ENCODE data around the gene FOXA3.
"Not testable (repeated sequence)": the region's sequence is repeated elsewhere in the genome, so short reads cannot be mapped to it uniquely, and the experiment has no call there.

The FOXA3 gene

DNA sequence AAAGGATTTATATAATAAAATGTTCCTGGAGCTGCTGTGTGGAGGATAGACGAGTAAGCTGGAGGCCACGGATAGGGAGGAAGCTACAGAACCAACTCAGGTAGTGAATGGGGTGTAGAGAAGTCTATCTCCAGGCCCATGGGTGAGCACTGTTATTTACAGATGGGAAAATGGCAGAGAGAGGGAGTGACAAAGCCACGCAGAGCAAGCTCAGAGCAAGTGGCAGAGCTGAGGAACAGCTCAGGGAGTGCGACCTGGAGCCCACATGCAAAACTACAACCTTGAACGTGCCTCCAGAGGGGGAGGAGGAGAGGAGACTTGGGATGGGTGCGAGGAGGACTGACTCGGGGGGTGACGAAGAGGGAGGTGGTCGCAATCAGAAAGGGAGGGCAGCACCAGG, 35.6 kb upstream of the FOXA3 start:
- no peak for DNase-seq (ENCODE audit: low read depth)

DNA sequence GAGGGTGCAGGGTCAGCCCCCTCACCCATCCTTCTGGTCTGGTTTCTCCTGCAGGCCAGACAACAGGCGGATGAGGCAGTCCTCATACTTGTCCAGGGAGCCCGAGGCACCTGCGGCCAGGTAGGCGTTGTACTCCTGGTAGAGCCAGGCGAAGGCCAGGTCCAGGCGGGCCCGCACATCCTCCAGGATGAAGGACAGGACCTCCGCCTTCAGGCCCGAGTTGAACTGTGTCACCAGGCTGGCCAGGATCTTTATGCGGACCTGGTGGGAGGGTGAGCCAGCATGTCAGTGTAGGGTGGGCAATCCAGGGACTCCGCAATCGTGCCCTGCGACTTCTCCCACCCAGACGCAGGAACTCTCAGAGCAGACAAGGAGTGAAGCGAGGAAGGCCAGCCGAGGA, 35.2 kb upstream of the FOXA3 start:
- DNase-seq (ENCODE audit: low read depth) = no peak

DNA sequence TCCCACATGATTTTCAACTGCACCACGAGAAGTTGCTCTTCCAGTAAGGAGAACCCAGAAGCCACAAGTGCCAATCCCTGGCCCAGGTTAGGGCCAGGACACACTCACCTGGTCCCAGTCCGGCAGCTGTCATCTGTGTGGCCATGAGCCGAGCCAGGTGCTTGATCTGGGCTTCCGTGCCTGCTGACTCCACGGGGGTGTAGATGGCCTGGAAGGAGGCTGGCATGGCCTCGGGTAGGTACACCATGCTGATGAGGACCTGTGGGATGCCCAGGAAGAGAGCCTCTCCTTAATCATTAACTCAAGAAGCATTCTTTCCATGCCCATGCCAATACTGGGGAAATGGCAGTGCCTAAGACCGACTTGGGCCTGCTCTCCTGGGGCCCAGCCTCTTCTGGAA, 29.2 kb upstream of the FOXA3 start:
- no peak for DNase-seq (ENCODE audit: low read depth)

DNA sequence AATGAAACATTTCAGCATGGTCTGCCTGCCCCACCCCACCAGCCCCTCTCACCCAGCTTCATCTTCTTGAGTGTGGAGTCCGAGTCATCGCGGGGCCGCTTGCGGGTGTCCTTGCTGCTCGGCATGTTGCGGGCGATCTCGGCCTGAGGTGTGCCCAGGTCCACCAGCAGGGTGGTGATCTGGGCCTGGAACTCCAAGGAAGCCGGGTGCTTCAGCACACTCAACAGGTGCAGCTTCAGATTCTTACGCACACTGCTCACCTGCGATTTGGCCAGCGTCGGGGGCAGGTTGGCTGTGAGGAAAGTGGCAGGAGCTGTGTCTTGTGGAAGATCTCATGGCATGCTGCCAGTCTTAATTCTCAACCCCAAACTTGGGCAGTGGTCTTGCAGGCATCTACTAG, 21.9 kb upstream of the FOXA3 start:
- no peak for DNase-seq (ENCODE audit: low read depth)

DNA sequence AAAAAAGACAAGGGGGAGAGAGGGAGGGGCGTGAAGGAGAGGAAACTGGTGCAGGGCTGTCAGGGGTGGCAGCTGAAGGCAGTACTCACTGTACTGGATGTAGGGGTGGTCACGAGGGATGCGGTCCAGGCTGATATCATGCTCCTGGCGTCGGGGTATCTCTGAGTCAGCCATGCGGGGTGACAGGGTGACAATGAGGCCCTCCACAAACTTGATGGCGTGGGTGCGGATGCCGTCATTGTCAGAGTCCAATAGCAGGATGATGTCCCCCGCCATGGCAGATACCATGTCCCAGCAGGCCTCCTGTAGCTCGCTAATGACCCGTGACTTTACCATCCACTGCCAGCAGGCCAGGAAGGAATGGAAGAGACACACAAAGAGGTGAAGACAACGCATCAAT, 16.5 kb upstream of the FOXA3 start:
- no peak for DNase-seq (ENCODE audit: low read depth)

DNA sequence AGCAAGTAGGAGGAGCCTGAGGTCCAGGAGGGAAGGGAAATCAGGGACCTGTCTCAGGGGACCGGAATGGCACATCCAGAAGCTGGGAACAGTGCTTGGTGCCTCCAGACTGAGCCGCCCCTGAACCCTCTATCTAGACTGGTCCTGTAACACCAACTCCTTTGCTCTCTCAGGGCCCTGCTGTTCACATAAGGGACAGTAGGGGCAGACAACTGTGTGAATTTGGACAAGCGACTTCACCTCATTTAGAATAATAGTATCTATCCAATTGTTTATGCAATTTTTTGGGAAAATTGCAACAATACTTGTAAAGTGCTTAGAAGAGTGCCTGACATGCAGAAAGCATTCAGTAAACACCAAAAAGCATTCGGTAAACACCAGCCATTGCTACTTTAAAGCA, 15.2 kb upstream of the FOXA3 start:
- DNase-seq (ENCODE audit: low read depth) = no peak

DNA sequence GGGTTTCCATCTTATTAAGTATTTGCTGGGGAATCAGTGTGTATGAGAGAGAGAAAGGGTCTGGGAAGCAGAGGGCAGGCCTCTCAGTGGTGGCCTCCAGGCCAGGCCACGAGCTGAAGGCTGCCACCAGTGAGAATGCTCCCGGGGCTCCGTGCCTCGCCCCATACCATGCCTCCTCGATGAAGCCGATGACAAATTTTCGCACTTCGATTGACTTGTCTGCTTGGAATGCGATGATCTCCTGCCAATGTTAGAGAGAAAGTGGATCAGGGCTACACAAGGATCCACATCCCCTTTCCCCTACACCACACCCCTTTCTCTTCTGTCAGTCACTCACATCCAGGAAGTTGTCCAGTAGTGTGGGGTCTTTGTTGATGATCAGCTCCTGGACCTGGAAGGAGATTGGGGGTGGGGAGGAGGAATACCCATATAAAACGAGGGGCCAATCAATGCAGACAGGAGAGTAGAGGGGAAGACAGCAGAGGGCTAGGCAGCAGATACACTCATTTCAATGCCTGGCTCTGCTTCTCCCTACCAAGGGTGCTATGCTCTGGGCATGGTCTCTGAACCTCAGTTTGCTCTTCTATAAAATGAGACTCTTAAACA, 11.9 kb upstream of the FOXA3 start:
- DNase-seq (ENCODE audit: low read depth) = no peak

DNA sequence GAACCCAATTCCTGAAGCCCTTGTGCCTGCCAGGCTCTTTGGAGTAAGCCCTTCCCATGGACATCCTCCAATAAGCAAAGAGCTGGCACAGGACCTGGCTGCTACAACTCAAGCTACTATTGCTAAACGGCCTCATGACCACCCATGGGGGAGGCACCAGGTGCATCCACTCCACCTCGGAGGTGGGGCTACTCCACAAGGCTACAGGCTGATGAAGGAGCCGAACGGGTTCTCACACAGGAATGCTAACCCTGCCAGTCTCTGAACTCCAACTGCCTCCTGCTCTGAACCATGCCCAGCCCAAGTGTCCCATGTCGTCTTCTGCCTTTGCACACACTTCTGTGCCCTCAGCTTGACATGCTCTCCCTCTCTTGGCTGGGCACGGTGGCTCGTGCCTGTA, 11.1 kb upstream of the FOXA3 start:
- DNase-seq (ENCODE audit: low read depth) = no peak

DNA sequence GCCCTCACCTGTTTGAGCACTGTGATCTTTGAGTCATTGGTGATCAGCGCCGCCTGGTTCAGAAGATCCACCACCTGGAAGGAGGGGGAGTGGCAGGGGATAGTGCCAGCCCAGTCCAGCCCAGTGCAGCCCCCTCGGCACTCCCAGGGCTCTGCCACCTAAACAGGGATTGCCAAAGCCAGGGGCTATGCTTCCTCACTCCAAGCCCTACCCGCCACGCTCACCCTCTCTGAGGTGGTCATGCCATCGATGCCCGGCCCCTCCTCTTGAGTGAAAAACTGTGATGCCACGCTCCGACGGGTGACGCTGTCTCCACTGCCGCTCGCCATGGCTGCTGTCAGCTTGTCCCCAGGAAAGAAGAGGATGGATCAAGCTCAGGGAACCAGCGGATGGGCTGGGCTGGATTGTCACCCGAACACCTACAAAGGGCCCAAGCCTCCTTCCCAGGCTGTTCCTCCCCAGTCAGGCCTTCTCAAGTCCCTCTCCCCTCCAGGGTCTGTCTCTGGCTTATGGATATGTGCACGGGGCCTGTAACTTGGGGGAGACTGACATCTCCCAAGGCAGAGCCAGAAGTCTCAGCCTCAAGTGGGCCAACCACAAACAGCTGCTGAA, 9.9 kb upstream of the FOXA3 start:
- DNase-seq (ENCODE audit: low read depth) = no peak

DNA sequence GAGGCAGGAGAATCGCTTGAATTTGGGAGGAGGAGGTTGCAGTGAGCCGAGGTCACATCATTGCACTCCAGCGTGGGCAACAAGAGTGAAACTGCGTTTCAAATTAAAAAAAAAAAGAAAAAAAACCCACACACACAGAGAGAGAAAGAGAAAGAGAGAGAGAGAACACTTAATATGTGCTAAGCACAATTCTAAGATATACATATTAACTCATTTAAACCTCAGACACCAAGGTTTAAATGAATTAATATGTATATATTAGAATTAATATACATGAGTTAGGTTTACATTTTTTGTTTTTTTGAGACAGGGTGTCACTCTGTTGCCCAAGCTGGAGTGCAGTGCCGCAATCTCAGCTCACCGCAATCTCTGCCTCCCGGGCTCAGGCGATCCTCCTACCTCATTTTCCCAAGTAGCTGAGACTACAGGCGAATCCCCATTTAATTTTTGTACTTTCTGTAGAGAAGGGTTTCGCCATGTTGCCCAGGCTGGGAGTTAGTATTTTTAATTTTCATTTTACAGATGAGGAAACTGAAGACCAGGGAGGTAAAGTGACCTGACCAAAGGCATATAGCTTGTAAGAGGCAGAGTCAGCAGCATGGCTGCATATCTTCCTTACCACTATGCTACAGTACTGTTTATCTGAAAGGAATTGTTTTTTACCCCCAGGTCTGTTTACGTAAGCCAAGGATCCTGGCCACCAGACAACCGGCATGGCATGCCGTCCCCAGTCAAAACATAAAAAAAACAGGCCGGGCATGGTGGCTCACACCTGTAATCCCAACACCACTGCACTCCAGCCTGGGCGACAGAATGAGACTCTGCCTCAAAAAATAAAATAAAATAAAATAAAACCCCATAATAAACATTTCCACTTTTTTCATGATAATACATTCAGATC, 3.5 kb upstream of the FOXA3 start:
- no peak for DNase-seq (ENCODE audit: low read depth)

DNA sequence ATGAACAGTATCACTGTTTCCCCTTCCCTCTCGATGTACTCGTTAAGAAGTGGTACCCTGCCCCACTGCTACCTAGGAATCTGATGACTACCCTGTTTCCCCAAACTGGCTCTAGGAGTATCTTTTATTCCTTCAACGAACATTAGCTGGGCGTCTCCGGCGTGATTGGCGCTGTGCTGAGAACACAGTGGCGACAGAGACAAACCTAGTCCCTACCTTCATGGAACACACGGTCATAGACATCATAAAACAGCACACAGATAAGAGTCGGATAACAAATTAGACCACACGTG, 1.9 kb upstream of the FOXA3 start:
- DNase-seq (ENCODE audit: low read depth) = no peak

DNA sequence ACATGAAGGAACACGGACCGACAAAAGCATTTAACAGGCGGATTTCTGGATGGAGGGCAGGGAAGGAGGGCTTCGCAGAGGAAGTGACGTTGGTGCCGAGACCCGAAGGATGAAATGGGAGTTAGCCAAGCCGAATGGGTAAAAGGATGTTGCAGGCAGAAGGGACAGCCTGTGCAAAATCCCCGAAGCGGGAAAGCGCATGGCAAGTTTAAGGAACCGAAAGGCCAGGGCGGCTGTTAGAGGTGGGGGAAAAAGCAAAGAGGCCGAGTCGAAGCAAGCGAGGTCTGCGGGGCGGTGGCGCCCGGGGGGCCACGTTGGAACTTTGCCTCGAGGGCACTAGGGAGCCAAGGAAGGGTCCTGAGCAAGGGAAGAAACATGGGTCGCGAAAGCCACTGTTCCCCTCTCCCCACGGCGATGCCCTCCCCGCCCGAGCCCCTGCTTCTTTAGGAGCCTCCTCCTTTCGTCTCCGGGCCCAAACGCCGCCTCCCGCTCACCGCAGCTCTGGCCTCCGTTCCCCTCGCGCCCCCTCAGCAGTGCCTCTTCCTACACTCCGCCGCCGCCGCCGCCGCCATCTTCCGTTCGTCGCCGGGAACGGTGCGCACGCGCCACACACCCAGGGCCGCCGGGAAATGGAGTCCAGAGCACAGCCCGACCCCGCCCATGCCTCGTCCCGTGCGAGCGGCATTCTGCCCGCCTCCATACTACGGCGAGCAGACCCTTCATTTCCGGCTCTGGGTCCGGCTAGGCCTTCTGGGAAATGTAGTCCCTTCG, 1.4 kb upstream of the FOXA3 start, which contains the start of gene SYMPK:
Gene SYMPK (minus strand): TSS at position 584 of the 771 bp plus-strand sequence. CDS start 8,652 bp downstream, outside the sequence.
- peak; percentile 98 for DNase-seq (ENCODE audit: low read depth)

DNA sequence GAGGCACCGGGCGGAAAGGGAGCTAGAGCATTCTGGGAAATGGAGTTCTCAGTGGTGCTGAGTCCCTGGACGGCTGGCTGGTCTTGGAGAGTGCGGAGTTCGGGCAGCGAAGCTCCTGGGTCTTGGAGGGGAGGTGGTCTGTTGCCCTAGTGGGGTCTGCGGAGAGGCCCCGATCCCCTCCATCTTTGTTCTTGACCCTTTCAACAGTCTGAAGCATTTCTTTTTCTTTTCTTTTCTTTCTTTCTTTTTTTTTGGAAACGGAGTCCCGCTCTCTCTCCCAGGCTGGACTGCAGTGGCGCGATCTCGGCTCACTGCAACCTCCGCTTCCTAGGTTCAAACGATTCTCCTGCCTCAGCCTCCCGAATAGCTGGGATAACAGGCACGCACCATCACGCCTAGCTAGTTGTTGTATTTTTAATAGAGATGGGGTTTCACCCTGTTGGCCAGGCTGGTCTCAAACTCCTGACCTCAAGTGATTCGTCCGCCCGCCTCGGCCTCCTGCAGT, 739 bp upstream of the FOXA3 start:
- no peak for DNase-seq (ENCODE audit: low read depth)

DNA sequence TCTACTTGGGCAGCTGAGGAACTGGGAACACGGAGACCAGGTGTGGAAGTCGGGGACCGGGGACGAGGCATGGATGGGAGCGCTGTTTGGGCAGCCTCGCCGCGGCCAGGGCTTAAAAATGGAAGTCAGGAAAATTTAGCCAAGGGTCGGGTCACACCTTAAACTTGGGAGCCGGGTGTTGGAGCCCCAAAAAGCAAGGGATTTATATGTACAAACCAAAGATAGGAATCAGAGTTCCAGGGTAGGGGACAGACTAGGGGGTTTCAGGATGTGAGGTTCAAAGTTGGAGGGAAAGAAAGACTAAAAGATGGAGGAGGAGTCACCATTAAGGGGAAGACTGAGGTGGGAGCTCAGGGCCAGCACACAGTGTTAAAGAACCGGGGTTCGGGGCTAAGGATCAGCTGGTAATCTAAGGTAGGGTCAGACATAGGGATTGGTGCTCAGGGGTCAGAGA, 530 bp downstream of the FOXA3 start:
- DNase-seq (ENCODE audit: low read depth) = no peak

DNA sequence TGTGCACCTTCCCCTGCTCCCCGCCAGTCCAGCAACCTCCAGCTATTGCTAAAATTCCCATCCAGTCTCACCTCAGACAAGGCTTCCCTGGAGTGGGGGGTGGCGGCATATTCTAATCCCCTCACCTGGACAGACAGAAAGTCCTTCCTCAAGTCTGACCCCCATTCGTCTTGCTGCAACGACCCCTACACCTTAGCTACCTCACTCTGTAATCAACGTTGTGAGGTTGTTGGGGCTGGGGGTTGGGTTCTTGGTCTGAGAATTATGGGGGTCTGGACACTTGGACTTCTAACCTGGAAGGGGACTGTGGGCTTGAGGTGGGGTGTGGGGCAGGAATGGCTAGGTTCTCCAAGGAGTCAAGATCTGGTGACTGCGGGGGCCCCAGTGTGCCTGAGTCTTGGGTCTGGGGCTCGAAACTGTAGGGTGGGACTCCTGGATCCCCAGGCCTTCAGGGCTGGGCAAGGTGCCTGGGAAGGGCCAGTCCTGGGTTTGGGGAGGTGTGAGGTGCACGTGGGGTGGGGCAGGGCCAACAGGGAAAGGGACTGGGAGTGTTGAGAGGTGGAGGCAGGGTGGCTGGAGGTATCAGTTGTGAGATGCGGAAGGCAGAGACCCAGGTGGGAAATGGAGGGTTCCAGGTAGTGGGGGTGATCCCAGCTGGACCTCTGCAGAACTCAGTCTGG, 1.3 kb downstream of the FOXA3 start:
- no peak for DNase-seq (ENCODE audit: low read depth)

DNA sequence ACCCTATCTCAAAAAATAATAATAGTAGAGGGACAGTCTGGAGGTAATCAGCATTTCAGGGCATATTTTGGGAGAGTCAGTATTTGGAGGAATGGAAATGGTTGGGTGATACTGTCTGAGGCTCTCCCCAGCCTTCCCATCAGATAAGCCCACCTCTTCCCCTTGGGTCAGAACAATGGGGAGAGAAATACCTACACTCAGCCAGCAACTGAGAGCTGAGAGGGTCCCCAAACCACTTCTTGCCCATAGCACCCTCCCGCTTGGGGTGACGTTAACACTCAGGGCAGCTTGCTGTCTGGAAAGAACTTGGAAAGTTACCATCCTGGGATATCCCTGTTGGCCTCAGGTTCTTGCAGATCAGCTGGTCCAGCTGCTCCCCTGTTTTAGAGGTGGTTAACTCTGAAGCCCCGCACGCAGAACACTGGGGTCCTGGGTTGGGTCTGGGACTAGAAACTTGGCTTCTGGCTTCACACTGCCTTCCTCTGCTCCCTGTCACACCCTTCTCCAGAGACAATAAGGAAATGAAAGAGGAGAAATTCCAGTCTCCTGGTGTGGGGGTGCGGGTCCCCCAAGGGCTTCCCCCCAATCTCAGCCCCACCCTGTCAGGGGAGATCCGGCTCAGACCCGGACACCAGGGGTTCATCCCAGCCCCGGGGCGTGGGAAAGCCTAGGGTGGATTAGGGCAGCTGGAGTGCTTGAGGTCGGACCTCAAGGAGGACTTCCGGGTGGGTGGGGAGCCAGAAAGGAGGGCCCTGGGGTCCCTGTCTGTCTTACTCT, 2.5 kb downstream of the FOXA3 start:
- no peak for DNase-seq (ENCODE audit: low read depth)

DNA sequence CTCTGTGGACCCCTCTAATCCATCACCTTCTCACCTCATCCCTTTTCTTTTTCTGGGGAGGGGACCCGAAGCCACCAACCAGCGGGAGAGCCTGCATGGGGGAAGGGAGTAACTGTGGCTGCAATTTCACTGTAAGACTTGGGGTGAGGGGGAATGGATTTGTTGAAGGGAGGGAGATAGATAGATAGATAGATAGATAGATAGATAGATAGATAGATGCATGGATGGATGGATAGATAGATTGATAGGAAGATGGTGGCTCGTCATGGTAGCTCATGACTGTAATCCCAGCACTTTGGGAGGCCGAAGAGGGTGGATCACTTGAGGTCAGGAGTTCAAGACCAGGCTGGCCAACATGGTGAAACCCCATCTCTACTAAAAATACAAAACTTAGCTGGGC, 3.1 kb downstream of the FOXA3 start:
- not testable (repeated sequence) for DNase-seq (ENCODE audit: low read depth)

DNA sequence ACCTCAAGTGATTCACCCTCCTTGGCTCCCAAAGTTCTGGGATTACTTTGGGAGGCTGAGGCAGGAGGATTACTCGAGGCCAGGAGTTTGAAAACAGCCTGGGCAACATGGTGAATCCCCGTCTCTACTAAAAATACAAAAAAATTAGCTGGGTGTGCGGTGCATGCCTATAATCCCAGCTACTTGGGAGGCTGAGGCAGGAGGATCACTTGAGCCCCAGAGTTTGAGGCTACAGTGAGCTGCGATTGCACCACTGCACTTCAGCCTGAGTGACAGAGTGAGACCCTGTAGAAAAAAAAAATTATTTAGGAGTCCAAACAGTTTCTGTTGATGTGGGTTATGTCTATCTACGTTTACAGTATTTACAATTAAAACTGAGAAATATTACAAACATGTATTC, 6.7 kb downstream of the FOXA3 start:
- no peak for DNase-seq (ENCODE audit: low read depth)

DNA sequence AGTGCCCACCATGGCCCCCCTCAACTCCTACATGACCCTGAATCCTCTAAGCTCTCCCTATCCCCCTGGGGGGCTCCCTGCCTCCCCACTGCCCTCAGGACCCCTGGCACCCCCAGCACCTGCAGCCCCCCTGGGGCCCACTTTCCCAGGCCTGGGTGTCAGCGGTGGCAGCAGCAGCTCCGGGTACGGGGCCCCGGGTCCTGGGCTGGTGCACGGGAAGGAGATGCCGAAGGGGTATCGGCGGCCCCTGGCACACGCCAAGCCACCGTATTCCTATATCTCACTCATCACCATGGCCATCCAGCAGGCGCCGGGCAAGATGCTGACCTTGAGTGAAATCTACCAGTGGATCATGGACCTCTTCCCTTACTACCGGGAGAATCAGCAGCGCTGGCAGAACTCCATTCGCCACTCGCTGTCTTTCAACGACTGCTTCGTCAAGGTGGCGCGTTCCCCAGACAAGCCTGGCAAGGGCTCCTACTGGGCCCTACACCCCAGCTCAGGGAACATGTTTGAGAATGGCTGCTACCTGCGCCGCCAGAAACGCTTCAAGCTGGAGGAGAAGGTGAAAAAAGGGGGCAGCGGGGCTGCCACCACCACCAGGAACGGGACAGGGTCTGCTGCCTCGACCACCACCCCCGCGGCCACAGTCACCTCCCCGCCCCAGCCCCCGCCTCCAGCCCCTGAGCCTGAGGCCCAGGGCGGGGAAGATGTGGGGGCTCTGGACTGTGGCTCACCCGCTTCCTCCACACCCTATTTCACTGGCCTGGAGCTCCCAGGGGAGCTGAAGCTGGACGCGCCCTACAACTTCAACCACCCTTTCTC, 8.2 kb downstream of the FOXA3 start:
- DNase-seq (ENCODE audit: low read depth) = no peak

DNA sequence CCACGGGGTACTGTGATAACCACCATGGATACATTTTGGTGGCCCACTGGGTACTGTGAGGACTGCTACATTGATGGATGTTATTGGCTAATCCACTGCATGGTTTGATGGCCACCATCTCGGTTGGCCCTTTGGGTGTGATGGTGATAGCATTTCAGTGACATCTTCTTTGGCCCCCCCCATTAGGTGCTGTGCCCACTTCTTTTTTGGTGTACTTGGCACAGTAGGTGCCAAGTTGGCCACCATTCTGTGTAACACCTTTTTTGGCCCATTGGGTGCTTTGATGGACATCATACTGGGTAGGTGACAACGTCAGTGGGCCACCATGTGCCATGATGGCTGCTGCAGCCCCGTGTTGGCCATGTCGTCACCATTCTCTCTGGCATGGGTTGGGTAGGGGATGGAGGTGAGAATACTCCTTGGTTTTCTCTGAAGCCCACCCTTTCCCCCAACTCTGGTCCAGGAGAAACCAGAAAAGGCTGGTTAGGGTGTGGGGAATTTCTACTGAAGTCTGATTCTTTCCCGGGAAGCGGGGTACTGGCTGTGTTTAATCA, 9.2 kb downstream of the FOXA3 start:
- DNase-seq (ENCODE audit: low read depth) = no peak

Data from T follicular helper cell (primary cell).